LoVo (cell line): ENCODE data around the gene ADGRL3.

ENCODE experiments used
- DNase-seq: peaks from one replicate; pipeline ENCODE4 v3.0.0-alpha.2; 2016; ENCODE audit warnings: low spot score

Gene ADGRL3

GRCh38 chr4:61997831-61998230, 797.7 kb downstream of the ADGRL3 start:
- DNase-seq: no peak

GRCh38 chr4:62003695-62004094, 803.6 kb downstream of the ADGRL3 start:
- no peak for DNase-seq

- no peak for DNase-seq
Observed at GRCh38 chr4:62004881-62005280, 804.8 kb downstream of the ADGRL3 start.

- no peak for DNase-seq
Observed at GRCh38 chr4:62006108-62006507, 806.0 kb downstream of the ADGRL3 start.

- no peak for DNase-seq
Observed at GRCh38 chr4:62015043-62015739, 815.1 kb downstream of the ADGRL3 start.

GRCh38 chr4:62018537-62018936, 818.4 kb downstream of the ADGRL3 start:
- no peak for DNase-seq

- DNase-seq: no peak
Observed at GRCh38 chr4:62023633-62024032, 823.5 kb downstream of the ADGRL3 start.

GRCh38 chr4:62028745-62029144, 828.6 kb downstream of the ADGRL3 start:
- no peak for DNase-seq

- DNase-seq: no peak
Observed at GRCh38 chr4:62030958-62031357, 830.8 kb downstream of the ADGRL3 start.

- DNase-seq: no peak
Observed at GRCh38 chr4:62037571-62037970, 837.4 kb downstream of the ADGRL3 start.

- DNase-seq: no peak
Observed at GRCh38 chr4:62051332-62051731, 851.2 kb downstream of the ADGRL3 start.

GRCh38 chr4:62053974-62054373, 853.8 kb downstream of the ADGRL3 start:
- no peak for DNase-seq

GRCh38 chr4:62057031-62057430, 856.9 kb downstream of the ADGRL3 start:
- no peak for DNase-seq

- no peak for DNase-seq
Observed at GRCh38 chr4:62058571-62058970, 858.4 kb downstream of the ADGRL3 start.

GRCh38 chr4:62070291-62070852, 870.2 kb downstream of the ADGRL3 start:
- DNase-seq: no peak

GRCh38 chr4:62075089-62075488, 875.0 kb downstream of the ADGRL3 start:
- no peak for DNase-seq

GRCh38 chr4:62075521-62075920, 875.4 kb downstream of the ADGRL3 start:
- DNase-seq: no peak

GRCh38 chr4:62077406-62077805, 877.3 kb downstream of the ADGRL3 start:
- no peak for DNase-seq

- DNase-seq: no peak
Observed at GRCh38 chr4:62080431-62080830, 880.3 kb downstream of the ADGRL3 start.

GRCh38 chr4:62087706-62088105, 887.6 kb downstream of the ADGRL3 start:
- no peak for DNase-seq

- DNase-seq: no peak
Observed at GRCh38 chr4:62093735-62094134, 893.6 kb downstream of the ADGRL3 start.

GRCh38 chr4:62096881-62097280, 896.8 kb downstream of the ADGRL3 start:
- DNase-seq: no peak

- DNase-seq: no peak
Observed at GRCh38 chr4:62115216-62115615, 915.1 kb downstream of the ADGRL3 start.

GRCh38 chr4:62117886-62118285, 917.8 kb downstream of the ADGRL3 start:
- DNase-seq: no peak
